RWPE1 (cell line): ENCODE results near the gene PPTC7.
"Not testable (repeated sequence)": the region's sequence is repeated elsewhere in the genome, so short reads cannot be mapped to it uniquely, and the experiment has no call there.

Experiments used
- CTCF ChIA-PET: fragments of 350-600 bp; sonication (Branson Sonifier 250); formaldehyde crosslinking; extraction: SDS; loops from one replicate; lab custom pipeline; 2021; lab: Yijun Ruan, JAX
- POLR2A ChIA-PET: fragments of 400-600 bp; formaldehyde crosslinking; extraction: SDS; loops from one replicate; lab custom pipeline; 2020; ENCODE audit warnings: antibody characterized with exemption; ENCODE audit not compliant: low non-redundant PET; lab: Yijun Ruan, JAX
- DNase-seq: peaks from one replicate; pipeline ENCODE4 v3.0.0; 2012; ENCODE audit warnings: low spot score
- H3K27ac ChIP-seq: fragments of 450-650 bp; 2 replicates; pipeline ENCODE4 v1.5.1; 2017
- CTCF ChIP-seq: fragments of 450-650 bp; conservative IDR thresholded peaks from 2 replicates; pipeline ENCODE4 v1.5.1; 2017; ENCODE audit warnings: low read depth, mild to moderate bottlenecking

Gene PPTC7

GRCh38 chr12:110578694-110579534 lies 4.2 kb downstream of the PPTC7 start:
- TF ChIP-seq CTCF: no peak
- H3K27ac ChIP-seq: peak overlapping the region; percentile 95
- POLR2A ChIA-PET: no interaction called here

GRCh38 chr12:110577864-110578693 lies 5.0 kb downstream of the PPTC7 start:
- H3K27ac ChIP-seq: peak overlapping the region; percentile 95
- ChIA-PET CTCF (interaction anchor here (1.1 kb wide), 1 partner anchor 110 kb away, joined by 3 read pairs; the partner anchor contains the start of genes FAM216A and GPN3), POLR2A (interaction anchor here (0.7 kb wide), 1 partner anchor 757 kb away, joined by 3 read pairs; no protein-coding TSS in a partner anchor)
- peak; percentile 85 for DNase-seq
- no peak for TF ChIP-seq CTCF

More at GRCh38 chr12:110578694-110579534, 4.2 kb downstream of the PPTC7 start:
- CTCF ChIA-PET: interaction anchor here (1.1 kb wide), 1 partner anchor 110 kb away, joined by 3 read pairs; the partner anchor contains the start of genes FAM216A and GPN3
- DNase-seq: peak; percentile 37

GRCh38 chr12:110576504-110576903 lies 6.6 kb downstream of the PPTC7 start:
- H3K27ac ChIP-seq: peak overlapping the region; percentile 88
- DNase-seq: no peak
- CTCF ChIA-PET: no interaction called here
- no peak for TF ChIP-seq CTCF
- POLR2A ChIA-PET: no interaction called here

- no peak for TF ChIP-seq CTCF
- DNase-seq: no peak
- CTCF ChIA-PET: interaction anchor here (0.6 kb wide), 4 partner anchors 10 to 612 kb away, joined by 3 to 4 read pairs (median 4); no protein-coding TSS in a partner anchor
- POLR2A ChIA-PET: interaction anchor here (0.6 kb wide), 1 partner anchor 577 kb away, joined by 5 read pairs; no protein-coding TSS in a partner anchor
- H3K27ac ChIP-seq: no peak overlapping the region
These were observed 7.8 kb downstream of the PPTC7 start for GRCh38 chr12:110575326-110575725.

- 0 out of 2 replicates have a peak overlapping the region, but pooled peaks have one; percentile 34 for H3K27ac ChIP-seq
- POLR2A ChIA-PET, DNase-seq: not testable (repeated sequence)
- CTCF ChIA-PET: interaction anchor here (0.6 to 0.7 kb wide), 3 partner anchors 9 to 358 kb away, joined by 3 to 4 read pairs (median 3); no protein-coding TSS in a partner anchor
These were observed 8.3 kb downstream of the PPTC7 start for GRCh38 chr12:110574717-110575230.

GRCh38 chr12:110574044-110574443 lies 9.1 kb downstream of the PPTC7 start:
- DNase-seq: no peak
- ChIA-PET CTCF (interaction anchor here (0.6 to 1.0 kb wide), 3 partner anchors 9 to 123 kb away, joined by 3 to 4 read pairs (median 3); no protein-coding TSS in a partner anchor), POLR2A (no interaction called here)
- no peak for TF ChIP-seq CTCF
- H3K27ac ChIP-seq: no peak overlapping the region

GRCh38 chr12:110570798-110571197 lies 12.3 kb downstream of the PPTC7 start:
- CTCF ChIA-PET, DNase-seq, H3K27ac ChIP-seq, POLR2A ChIA-PET: not testable (repeated sequence)

GRCh38 chr12:110569838-110570237 lies 13.3 kb downstream of the PPTC7 start:
- CTCF ChIA-PET, H3K27ac ChIP-seq, DNase-seq, POLR2A ChIA-PET: not testable (repeated sequence)
